Glomerular endothelial cell (primary cell): ENCODE results near the gene WDR17. TPM values are rescaled to one million over a fixed set of nuclear protein-coding genes. Genes with fewer than 3 reads are reported as not detected.

Source experiments
- total RNA-seq: library from RNA; depleted of rRNA; stranded (reverse); fragments of >200 nt; gene quantifications from 2 replicates; pipeline ENCODE4 v1.2.3, GENCODE V29; 2015

Gene WDR17
- total RNA-seq, 1 donor from 2014 or later, result 0.41 TPM

Other genes starting within 250 kb of the WDR17 start
- not detected in 2 replicates for gene SPATA4, start 129.7 kb downstream of the WDR17 start, total RNA-seq
- gene ASB5, start 203.4 kb downstream of the WDR17 start, total RNA-seq, result not detected in 2 replicates